ENCODE data around the gene RBM27. TPM values are rescaled to one million over a fixed set of nuclear protein-coding genes. Genes with fewer than 3 reads are reported as not detected.

The RBM27 gene
- total RNA-seq, 2 donors from 2014 or later = 8.6 to 8.9 TPM

DNA sequence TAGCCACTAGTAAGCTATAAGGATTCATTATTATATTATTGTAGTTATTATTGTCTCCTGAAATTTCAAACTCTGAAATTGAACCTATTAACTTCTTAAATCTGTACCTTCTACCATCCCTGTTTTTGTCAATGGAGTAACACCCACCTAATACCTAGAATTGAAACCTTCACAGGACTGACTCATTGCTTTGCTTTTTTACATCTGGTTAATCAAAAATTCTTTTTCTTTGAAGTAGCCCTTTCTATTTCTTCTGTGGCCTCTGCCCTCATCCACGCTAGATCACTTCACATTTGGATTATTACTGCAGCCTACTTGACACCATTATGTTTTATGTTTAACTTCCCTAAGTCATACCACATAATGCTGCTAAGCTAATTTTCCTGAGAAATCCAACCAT, 35.6 kb downstream of the RBM27 start:
- H3K4me1 ChIP-seq = no peaks in the 10 kb centered on the region
- ATAC-seq = no peak
- H3K4me3 ChIP-seq = no peak overlapping the region
- H3K36me3 ChIP-seq (replicated peaks in 1 of 2; ENCODE audit: insufficient read depth in 1 of 2, low read depth in 2 of 2) = peaks cover 0 to 14% of the 10 kb centered on the region in 2 donors
- TF ChIP-seq, protein P1, sequence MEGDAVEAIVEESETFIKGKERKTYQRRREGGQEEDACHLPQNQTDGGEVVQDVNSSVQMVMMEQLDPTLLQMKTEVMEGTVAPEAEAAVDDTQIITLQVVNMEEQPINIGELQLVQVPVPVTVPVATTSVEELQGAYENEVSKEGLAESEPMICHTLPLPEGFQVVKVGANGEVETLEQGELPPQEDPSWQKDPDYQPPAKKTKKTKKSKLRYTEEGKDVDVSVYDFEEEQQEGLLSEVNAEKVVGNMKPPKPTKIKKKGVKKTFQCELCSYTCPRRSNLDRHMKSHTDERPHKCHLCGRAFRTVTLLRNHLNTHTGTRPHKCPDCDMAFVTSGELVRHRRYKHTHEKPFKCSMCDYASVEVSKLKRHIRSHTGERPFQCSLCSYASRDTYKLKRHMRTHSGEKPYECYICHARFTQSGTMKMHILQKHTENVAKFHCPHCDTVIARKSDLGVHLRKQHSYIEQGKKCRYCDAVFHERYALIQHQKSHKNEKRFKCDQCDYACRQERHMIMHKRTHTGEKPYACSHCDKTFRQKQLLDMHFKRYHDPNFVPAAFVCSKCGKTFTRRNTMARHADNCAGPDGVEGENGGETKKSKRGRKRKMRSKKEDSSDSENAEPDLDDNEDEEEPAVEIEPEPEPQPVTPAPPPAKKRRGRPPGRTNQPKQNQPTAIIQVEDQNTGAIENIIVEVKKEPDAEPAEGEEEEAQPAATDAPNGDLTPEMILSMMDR (IDR thresholded peaks at IDR 0.05) = no peak
- no peak for TF ChIP-seq POLR2A (IDR thresholded peaks at IDR 0.05)
- intact Hi-C loops (cut with DNase I) = no loop called here
- no peaks in the 10 kb centered on the region for H3K9me3 ChIP-seq
- no peaks in the 10 kb centered on the region for H3K27me3 ChIP-seq
- H3K27ac ChIP-seq = no peak overlapping the region
- no peak for DNase-seq
- WGBS, 2 donors = 42 to 96% methylated on average over 1 of the region's 1 CpG

DNA sequence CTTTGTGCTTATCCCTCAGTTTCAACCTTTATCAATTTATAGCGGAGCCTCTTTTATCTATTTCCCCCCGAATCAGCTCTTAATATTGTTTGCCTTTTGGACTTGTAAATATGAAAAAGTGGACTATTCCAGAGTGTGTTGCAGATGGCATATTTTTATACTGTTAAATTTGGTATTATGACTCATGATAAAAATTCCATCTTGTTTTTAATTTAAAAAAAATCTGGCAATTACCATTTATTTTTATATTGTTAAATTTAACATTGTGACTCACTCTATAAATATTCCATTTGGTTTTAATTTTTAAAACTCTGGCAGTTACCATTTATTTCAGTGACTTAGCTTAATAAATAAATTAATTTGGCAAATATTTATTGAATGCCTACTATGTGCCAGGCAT, 37.5 kb downstream of the RBM27 start:
- H3K27me3 ChIP-seq = no peaks in the 10 kb centered on the region
- H3K27ac ChIP-seq = no peak overlapping the region
- peaks cover 0 to 13% of the 10 kb centered on the region in 2 donors for H3K36me3 ChIP-seq (replicated peaks in 1 of 2; ENCODE audit: insufficient read depth in 1 of 2, low read depth in 2 of 2)
- no peak overlapping the region for H3K4me3 ChIP-seq
- DNase-seq (no peak), ATAC-seq (no peak)
- H3K4me1 ChIP-seq = no peaks in the 10 kb centered on the region
- WGBS, 2 donors = 50 to 67% methylated on average over 2 of the region's 2 CpGs
- H3K9me3 ChIP-seq = no peaks in the 10 kb centered on the region
- TF ChIP-seq, protein P1 (IDR thresholded peaks at IDR 0.05) = no peak
- no peak for TF ChIP-seq POLR2A (IDR thresholded peaks at IDR 0.05)
- intact Hi-C loops (cut with DNase I) = no loop called here

DNA sequence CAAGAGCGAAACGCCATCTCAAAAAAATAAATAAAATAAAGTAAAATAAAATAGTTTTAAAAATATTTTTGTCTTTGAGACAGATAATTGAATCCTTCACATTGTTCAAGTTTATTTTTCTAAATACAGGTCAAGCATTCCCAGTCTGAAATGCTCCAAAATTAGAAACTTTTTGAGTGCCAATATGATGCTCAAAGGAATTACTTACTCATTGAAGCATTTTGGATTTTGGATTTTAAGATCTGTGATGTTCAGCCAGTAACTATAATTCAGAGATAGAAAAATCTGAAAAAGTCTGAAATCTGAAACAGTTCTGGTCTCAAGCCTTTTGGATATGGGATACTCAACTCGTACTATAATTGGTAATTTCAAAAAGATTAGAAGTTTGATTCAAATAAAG, 39.8 kb downstream of the RBM27 start:
- Histone ChIP-seq H3K4me3 (no peak overlapping the region), H3K27ac (no peak overlapping the region), H3K36me3 (replicated peaks in 1 of 2; ENCODE audit: insufficient read depth in 1 of 2, low read depth in 2 of 2) (peaks cover 0 to 3% of the 10 kb centered on the region in 2 donors), H3K4me1 (no peaks in the 10 kb centered on the region), H3K9me3 (no peaks in the 10 kb centered on the region), H3K27me3 (no peaks in the 10 kb centered on the region)
- DNase-seq (no peak), ATAC-seq (no peak)
- 90 to 93% methylated on average over 3 of the region's 3 CpGs for WGBS, 2 donors
- TF ChIP-seq POLR2A (IDR thresholded peaks at IDR 0.05) = no peak
- TF ChIP-seq, protein P1 (IDR thresholded peaks at IDR 0.05) = no peak
- intact Hi-C loops (cut with DNase I) = no loop called here

DNA sequence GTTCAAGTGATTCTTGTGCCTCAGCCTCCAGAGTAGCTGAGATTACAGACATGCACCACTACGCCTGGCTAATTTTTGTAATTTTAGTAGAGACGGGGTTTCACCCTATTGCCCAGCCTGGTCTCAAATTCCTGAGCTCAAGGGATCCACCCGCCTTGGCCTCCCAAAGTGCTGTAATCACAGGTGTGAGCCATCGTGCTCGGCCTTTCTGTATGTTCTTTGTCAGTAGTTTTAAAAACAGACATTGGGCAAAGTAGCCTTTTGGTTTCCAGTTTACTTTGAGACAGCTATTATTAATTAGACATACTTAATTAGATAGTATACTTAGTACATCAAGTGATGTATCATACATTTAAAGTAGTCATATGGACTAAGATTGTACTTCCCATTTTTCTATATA, 45.2 kb downstream of the RBM27 start:
- no peaks in the 10 kb centered on the region for H3K27me3 ChIP-seq
- peaks cover 0 to 6% of the 10 kb centered on the region in 2 donors for H3K36me3 ChIP-seq (replicated peaks in 1 of 2; ENCODE audit: insufficient read depth in 1 of 2, low read depth in 2 of 2)
- H3K4me1 ChIP-seq = no peaks in the 10 kb centered on the region
- ATAC-seq (no peak), DNase-seq (no peak)
- no peaks in the 10 kb centered on the region for H3K9me3 ChIP-seq
- intact Hi-C loops (cut with DNase I) = no loop called here
- WGBS, 2 donors = 94 to 97% methylated on average over 5 of the region's 5 CpGs
- H3K4me3 ChIP-seq = no peak overlapping the region
- TF ChIP-seq, protein P1 (IDR thresholded peaks at IDR 0.05) = no peak
- no peak for TF ChIP-seq POLR2A (IDR thresholded peaks at IDR 0.05)
- H3K27ac ChIP-seq = no peak overlapping the region

DNA sequence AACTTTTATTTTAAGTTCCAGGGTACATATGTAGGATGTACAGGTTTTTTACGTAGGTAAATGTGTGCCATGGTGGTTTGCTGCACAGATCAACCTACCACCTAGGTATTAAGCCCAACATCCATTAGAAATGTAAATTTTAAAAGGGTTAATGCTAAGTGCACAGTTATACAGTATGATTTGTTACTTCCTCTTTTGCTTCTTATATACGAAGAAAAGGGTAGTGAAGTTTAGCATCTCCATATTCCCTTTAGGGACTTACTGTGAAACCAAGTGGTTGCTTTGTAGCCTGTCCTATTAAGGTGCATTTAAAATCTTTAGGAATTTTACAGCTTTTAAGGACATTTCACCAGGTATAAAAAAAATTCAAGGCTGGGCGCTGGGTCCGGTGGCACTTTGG, 46.4 kb downstream of the RBM27 start:
- 92 to 98% methylated on average over 4 of the region's 4 CpGs for WGBS, 2 donors
- Histone ChIP-seq H3K27me3 (no peaks in the 10 kb centered on the region), H3K9me3 (no peaks in the 10 kb centered on the region), H3K27ac (no peak overlapping the region), H3K4me3 (no peak overlapping the region), H3K36me3 (replicated peaks in 1 of 2; ENCODE audit: insufficient read depth in 1 of 2, low read depth in 2 of 2) (peaks cover 0 to 6% of the 10 kb centered on the region in 2 donors), H3K4me1 (no peaks in the 10 kb centered on the region)
- no peak for ATAC-seq
- no peak for DNase-seq
- intact Hi-C loops (cut with DNase I) = no loop called here
- TF ChIP-seq POLR2A (IDR thresholded peaks at IDR 0.05) = no peak
- TF ChIP-seq, protein P1 (IDR thresholded peaks at IDR 0.05) = no peak

All from body of pancreas (tissue), 4 donors.